Tibial artery (tissue), 4 donors: ENCODE measurements around the gene STAM.
"Not testable (repeated sequence)": the region's sequence is repeated elsewhere in the genome, so short reads cannot be mapped to it uniquely, and the experiment has no call there.

Experiments used
- DNase-seq, 2 donors: peaks; one replicate each; pipeline ENCODE4 v3.0.0-alpha.2; 2019
- H3K27ac ChIP-seq, 2 donors: fragments of 200-600 bp; sonication (generic) in 1 of 2; 1 replicate in 1 of 2; 2 replicates in 1 of 2; pipeline ENCODE4 v1.5.1; 2018 to 2019; ENCODE audit warnings: mild to moderate bottlenecking in 1 of 2
- H3K27me3 ChIP-seq, 2 donors: fragments of 200-600 bp; sonication (generic) in 1 of 2; one replicate each; pipeline versions ENCODE4 v1.5.1 to v1.6.0; 2016 to 2019
- H3K36me3 ChIP-seq, 3 donors: fragments of 200-600 bp; sonication (generic) in 2 of 3; one replicate each; pipeline ENCODE4 v1.5.1; 2016 to 2019; ENCODE audit warnings: mild to moderate bottlenecking in 2 of 3
- H3K4me1 ChIP-seq, 4 donors: fragments of 200-600 bp; sonication (generic) in 2 of 4; 1 replicate in 3 of 4; 2 replicates in 1 of 4; pipeline ENCODE4 v1.5.1; 2016 to 2019
- H3K4me3 ChIP-seq, 2 donors: fragments of 200-600 bp; sonication (generic) in 1 of 2; 1 replicate in 1 of 2; 2 replicates in 1 of 2; pipeline ENCODE4 v1.5.1; 2018 to 2019; ENCODE audit warnings: mild to moderate bottlenecking in 2 of 2
- H3K9me3 ChIP-seq, 3 donors: fragments of 200-600 bp; sonication (generic) in 1 of 3; one replicate each; pipeline ENCODE4 v1.5.1; 2016 to 2019
- CTCF ChIP-seq, 2 experiments: fragments of 200-600 bp in 1 of 2; fragments of 450-650 bp in 1 of 2; IDR thresholded peaks; one replicate each; pipeline ENCODE4 v1.5.1; 2017 to 2019; ENCODE audit warnings: antibody characterized with exemption in 2 of 2, mild to moderate bottlenecking in 1 of 2, moderate library complexity in 1 of 2
- intact Hi-C: fragments of 100-400 bp; cut with DNase I; formaldehyde crosslinking; loops from one replicate; pipeline ENCODE4 v1.15.0; 2023; ENCODE audit warnings: low total_unique reads

The STAM gene

DNA sequence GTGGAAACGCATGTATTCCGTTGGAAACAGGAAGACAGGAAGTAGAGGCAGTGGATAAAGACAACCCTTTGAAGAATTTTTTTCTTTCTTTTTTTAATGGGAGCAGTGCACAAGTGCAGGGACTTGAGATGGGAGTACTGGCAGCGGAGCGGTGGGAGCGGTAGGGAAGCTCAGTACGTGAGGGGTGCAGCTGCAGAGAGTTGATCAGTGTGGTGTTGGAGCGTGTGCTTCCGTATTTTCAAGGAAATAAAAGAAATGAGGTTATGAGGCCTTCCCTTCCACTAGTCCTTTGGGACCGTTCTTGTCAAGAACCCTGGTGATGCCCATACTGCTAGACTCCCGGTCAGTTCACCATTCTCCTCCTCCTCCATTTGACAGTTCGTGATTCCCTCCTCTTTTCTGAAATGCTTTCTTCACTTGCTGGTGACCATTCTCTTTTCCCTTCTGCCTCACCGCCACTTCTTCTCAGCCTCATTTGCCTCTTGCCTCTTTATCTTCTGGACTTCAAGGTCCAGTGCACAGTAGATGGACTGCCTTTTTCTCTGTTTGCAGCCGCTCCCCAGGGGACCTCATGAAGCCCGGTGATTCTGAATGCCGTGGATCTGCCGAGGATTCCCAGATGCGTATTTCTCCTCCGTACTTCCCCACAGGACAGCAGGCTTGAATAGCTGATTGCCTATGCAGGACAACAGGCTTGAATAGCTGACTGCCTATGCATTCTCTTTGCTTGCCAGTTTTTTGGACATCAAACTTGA is 68.9 kb downstream of the STAM start:
- H3K4me3 ChIP-seq: no peak overlapping the region
- H3K36me3 ChIP-seq: peaks cover 52 to 83% (median 66%) of the 10 kb centered on the region in 3 donors
- DNase-seq: no peak
- no peak for TF ChIP-seq CTCF (IDR thresholded peaks at IDR 0.05)
- intact Hi-C loops: no loop called here
- no peaks in the 10 kb centered on the region for H3K9me3 ChIP-seq
- no peak overlapping the region for H3K27ac ChIP-seq
- H3K4me1 ChIP-seq: no peaks in the 10 kb centered on the region
- H3K27me3 ChIP-seq: no peaks in the 10 kb centered on the region

- no peak for DNase-seq
- H3K9me3 ChIP-seq: no peaks in the 10 kb centered on the region
- TF ChIP-seq CTCF (IDR thresholded peaks at IDR 0.05): no peak
- H3K27ac ChIP-seq: no peak overlapping the region
- H3K4me1 ChIP-seq: no peaks in the 10 kb centered on the region
- H3K27me3 ChIP-seq: no peaks in the 10 kb centered on the region
- intact Hi-C loops: no loop called here
- H3K36me3 ChIP-seq: peaks cover 49 to 74% (median 64%) of the 10 kb centered on the region in 3 donors
- H3K4me3 ChIP-seq: no peak overlapping the region
These were observed 69.8 kb downstream of the STAM start for GRCh38 chr10:17713758-17714157.

GRCh38 chr10:17716161-17716560 is 72.2 kb downstream of the STAM start:
- Histone ChIP-seq H3K9me3 (no peaks in the 10 kb centered on the region), H3K27me3 (no peaks in the 10 kb centered on the region), H3K36me3 (peaks cover 33 to 50% (median 48%) of the 10 kb centered on the region in 3 donors), H3K4me3 (no peak overlapping the region), H3K4me1 (no peaks in the 10 kb centered on the region), H3K27ac (no peak overlapping the region)
- no peak for TF ChIP-seq CTCF (IDR thresholded peaks at IDR 0.05)
- no peak for DNase-seq
- intact Hi-C loops: no loop called here

DNA sequence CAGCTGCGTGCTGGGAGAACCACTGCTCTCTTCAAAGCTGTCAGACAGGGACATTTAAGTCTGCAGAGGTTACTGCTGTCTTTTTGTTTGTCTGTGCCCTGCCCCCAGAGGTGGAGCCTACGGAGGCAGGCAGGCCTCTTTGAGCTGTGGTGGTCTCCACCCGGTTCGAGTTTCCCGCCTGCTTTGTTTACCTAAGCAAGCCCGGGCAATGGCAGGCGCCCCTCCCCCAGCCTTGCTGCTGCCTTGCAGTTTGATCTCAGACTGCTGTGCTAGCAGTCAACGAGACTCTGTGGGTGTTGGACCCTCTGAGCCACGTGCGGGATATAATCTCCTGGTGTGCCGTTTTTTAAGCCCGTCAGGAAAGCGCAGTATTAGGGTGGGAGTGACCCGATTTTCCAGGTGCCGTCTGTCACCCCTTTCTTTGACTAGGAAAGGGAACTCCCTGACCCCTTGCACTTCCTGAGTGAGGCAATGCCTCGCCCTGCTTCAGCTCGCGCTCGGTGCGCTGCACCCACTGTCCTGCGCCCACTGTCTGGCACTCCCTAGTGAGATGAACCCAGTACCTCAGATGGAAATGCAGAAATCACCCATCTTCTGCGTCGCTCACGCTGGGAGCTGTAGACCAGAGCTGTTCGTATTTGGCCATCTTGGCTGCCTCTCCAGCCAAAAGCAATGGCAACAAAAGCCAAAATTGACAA is 78.5 kb downstream of the STAM start:
- DNase-seq, H3K27me3 ChIP-seq, H3K27ac ChIP-seq, H3K4me1 ChIP-seq, H3K9me3 ChIP-seq, intact Hi-C loops, H3K4me3 ChIP-seq: not testable (repeated sequence)
- H3K36me3 ChIP-seq: peaks cover 16 to 19% (median 18%) of the 10 kb centered on the region in 3 donors

DNA sequence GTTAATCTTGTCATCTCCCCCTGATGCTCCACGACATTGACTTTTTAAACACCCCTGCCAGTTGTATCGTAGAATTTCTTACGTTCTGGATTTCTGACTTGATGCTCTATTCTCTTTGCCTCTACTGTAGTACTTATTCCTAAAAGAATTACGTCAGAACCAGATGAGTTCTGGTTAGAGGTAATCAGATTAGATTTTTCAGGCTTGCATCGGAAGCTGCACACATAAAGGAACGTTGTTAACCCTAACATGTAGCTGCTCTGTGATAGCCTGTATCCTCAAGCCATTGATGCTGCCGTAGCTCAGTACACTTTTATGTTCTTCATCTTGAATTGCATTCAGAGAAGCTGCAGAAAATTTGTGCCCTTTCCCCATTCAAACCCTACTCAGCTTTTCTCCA is 81.8 kb downstream of the STAM start:
- intact Hi-C loops: no loop called here
- peaks cover 12 to 15% (median 15%) of the 10 kb centered on the region in 3 donors for H3K36me3 ChIP-seq
- no peak overlapping the region for H3K4me3 ChIP-seq
- H3K27me3 ChIP-seq: no peaks in the 10 kb centered on the region
- H3K4me1 ChIP-seq: no peaks in the 10 kb centered on the region
- H3K9me3 ChIP-seq: no peaks in the 10 kb centered on the region
- DNase-seq: no peak
- no peak for TF ChIP-seq CTCF (IDR thresholded peaks at IDR 0.05)
- H3K27ac ChIP-seq: no peak overlapping the region

GRCh38 chr10:17729630-17730029 is 85.7 kb downstream of the STAM start:
- Histone ChIP-seq H3K27me3 (no peaks in the 10 kb centered on the region), H3K27ac (no peak overlapping the region), H3K4me3 (no peak overlapping the region), H3K4me1 (peaks cover 0 to under 1% (median 0%) of the 10 kb centered on the region in 4 donors), H3K9me3 (no peaks in the 10 kb centered on the region), H3K36me3 (no peaks in the 10 kb centered on the region)
- intact Hi-C loops: no loop called here
- no peak for DNase-seq
- TF ChIP-seq CTCF (IDR thresholded peaks at IDR 0.05): no peak
